OCI-LY3 (cell line): Measurements from ENCODE around the gene KBTBD3.

Experiments
- EZH2phosphoT487 ChIP-seq: fragments of 200-600 bp; shearing (Covaris generic); IDR thresholded peaks from 2 replicates; pipeline ENCODE4 v1.6.1; 2018; ENCODE audit warnings: antibody characterized with exemption, mixed run types, low read depth
- TF ChIP-seq, protein P1 (sequence below): fragments of 200-600, 300-600 bp; sonication (generic); IDR thresholded peaks from 2 replicates; pipeline ENCODE4 v1.5.1; 2014; ENCODE audit warnings: antibody characterized with exemption, low read length, low read depth

DNA sequence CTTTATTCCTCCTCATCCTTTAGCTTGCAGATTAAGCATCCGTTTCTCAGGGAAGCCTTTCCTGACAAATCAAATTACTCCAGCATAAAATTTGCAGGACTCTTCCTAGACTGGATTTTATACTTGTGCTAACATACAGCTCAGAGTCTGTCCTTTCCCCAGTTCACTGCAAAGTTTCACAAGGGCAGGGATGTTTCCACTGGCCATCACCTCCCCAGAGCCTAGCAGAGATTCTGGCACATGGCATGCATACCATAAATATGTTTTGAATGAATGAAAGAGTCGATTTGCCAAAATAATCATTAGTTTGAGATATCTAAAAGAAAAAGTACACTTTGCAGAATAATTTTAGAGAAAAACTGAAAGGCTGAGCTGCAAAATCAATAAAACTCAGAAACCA is 65.7 kb downstream of the KBTBD3 start:
- TF ChIP-seq, protein P1, sequence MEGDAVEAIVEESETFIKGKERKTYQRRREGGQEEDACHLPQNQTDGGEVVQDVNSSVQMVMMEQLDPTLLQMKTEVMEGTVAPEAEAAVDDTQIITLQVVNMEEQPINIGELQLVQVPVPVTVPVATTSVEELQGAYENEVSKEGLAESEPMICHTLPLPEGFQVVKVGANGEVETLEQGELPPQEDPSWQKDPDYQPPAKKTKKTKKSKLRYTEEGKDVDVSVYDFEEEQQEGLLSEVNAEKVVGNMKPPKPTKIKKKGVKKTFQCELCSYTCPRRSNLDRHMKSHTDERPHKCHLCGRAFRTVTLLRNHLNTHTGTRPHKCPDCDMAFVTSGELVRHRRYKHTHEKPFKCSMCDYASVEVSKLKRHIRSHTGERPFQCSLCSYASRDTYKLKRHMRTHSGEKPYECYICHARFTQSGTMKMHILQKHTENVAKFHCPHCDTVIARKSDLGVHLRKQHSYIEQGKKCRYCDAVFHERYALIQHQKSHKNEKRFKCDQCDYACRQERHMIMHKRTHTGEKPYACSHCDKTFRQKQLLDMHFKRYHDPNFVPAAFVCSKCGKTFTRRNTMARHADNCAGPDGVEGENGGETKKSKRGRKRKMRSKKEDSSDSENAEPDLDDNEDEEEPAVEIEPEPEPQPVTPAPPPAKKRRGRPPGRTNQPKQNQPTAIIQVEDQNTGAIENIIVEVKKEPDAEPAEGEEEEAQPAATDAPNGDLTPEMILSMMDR = no peak
- TF ChIP-seq EZH2phosphoT487 = no peak
